Endothelial cell of umbilical vein (primary cell): Measurements from ENCODE around the gene MDFI. TPM values are rescaled to one million over a fixed set of nuclear protein-coding genes. Genes with fewer than 3 reads are reported as not detected.

Experiments
- BruUV-seq: library from RNA; stranded (reverse); fragments of 400-500 nt; replicated peaks from 2 replicates; lab custom pipeline; 2021; lab: Mats Ljungman, UMichigan
- CTCF ChIA-PET: fragments of 300-600, 350-600 bp; sonication (Branson Sonifier 250); formaldehyde crosslinking; loops from one replicate; lab custom pipeline; 2021; ENCODE audit warnings: antibody characterized with exemption, inconsistent platforms; lab: Charles Lee
- POLR2A ChIA-PET: fragments of 300-600, 350-600 bp; sonication (Branson Sonifier 250); formaldehyde crosslinking; loops from one replicate; lab custom pipeline; 2021; ENCODE audit warnings: antibody characterized with exemption, inconsistent platforms; lab: Charles Lee
- DNase-seq: peaks from one replicate; pipeline ENCODE4 v3.0.0-alpha.2; 2011; ENCODE audit warnings: low read depth, low spot score
- FAIRE-seq: peaks from 2 replicates; lab custom pipeline; 2011; peaks lifted over from hg19 to GRCh38; lab: Jason Lieb, UNC
- H2AFZ ChIP-seq: 2 replicates; pipeline ENCODE4 v1.6.0; 2012; ENCODE audit warnings: low read depth, low read length, control low read depth, inconsistent platforms
- H3K27ac ChIP-seq: 2 replicates; pipeline ENCODE4 v1.5.1; 2011; ENCODE audit warnings: low read depth, mild to moderate bottlenecking, control low read depth, low read length, moderate library complexity; ENCODE audit not compliant: insufficient read depth
- H3K27me3 ChIP-seq, 2 experiments: 2 replicates each; pipeline versions ENCODE4 v1.6.0 to v1.6.1; 2011; ENCODE audit warnings: low read length in 2 of 2, mixed read lengths in 1 of 2; ENCODE audit not compliant: control insufficient read depth in 2 of 2, insufficient read depth in 2 of 2
- H3K36me3 ChIP-seq, 2 experiments: 2 replicates in 1 of 2; 3 replicates in 1 of 2; pipeline ENCODE4 v1.5.1; 2011; ENCODE audit warnings: low read length in 2 of 2, mild to moderate bottlenecking in 1 of 2, moderate library complexity in 1 of 2; ENCODE audit not compliant: control insufficient read depth in 2 of 2, insufficient read depth in 2 of 2; ENCODE audit errors: extremely low read depth in 1 of 2
- H3K4me1 ChIP-seq: 3 replicates; pipeline ENCODE4 v1.5.1; 2011; ENCODE audit warnings: mild to moderate bottlenecking, low read length; ENCODE audit not compliant: control insufficient read depth, insufficient read depth; ENCODE audit errors: extremely low read depth
- H3K4me2 ChIP-seq: 2 replicates; pipeline ENCODE4 v1.6.1; 2011; ENCODE audit warnings: low read length, control low read depth, mixed read lengths; ENCODE audit not compliant: insufficient read depth
- H3K4me3 ChIP-seq, 3 experiments: fragments of 200-600 bp in 1 of 3; sonication (generic), shearing (Covaris generic) in 1 of 3; replicated peaks in 1 of 3; 2 replicates each; pipeline ENCODE4 v1.5.1; 2011 to 2016; ENCODE audit warnings: control low read depth in 3 of 3, low read length in 3 of 3, mild to moderate bottlenecking in 2 of 3, inconsistent platforms in 1 of 3, low read depth in 1 of 3, moderate library complexity in 1 of 3; ENCODE audit not compliant: insufficient read depth in 1 of 3
- H3K79me2 ChIP-seq: 2 replicates; pipeline ENCODE4 v1.6.0; 2012; ENCODE audit warnings: low read length, inconsistent platforms; ENCODE audit not compliant: control insufficient read depth, insufficient read depth
- H3K9ac ChIP-seq: replicated peaks from 2 replicates; pipeline ENCODE3; 2011; ENCODE audit warnings: low read length, control low read depth; ENCODE audit not compliant: insufficient read depth; ENCODE audit errors: extremely low read depth
- H3K9me1 ChIP-seq: replicated peaks from 3 replicates; pipeline ENCODE4 v1.6.0; 2011; ENCODE audit warnings: mild to moderate bottlenecking, low read length; ENCODE audit not compliant: control insufficient read depth, insufficient read depth; ENCODE audit errors: extremely low read depth
- H3K9me3 ChIP-seq: replicated peaks from 2 replicates; pipeline ENCODE4 v1.5.1; 2012; ENCODE audit warnings: low read length, inconsistent platforms; ENCODE audit not compliant: control insufficient read depth, insufficient read depth
- H4K20me1 ChIP-seq: replicated peaks from 2 replicates; pipeline ENCODE3; 2011; ENCODE audit warnings: mild to moderate bottlenecking, low read length; ENCODE audit not compliant: control insufficient read depth, insufficient read depth; ENCODE audit errors: extremely low read depth
- EZH2 ChIP-seq: IDR thresholded peaks from 2 replicates; pipeline ENCODE4 v1.6.1; 2012; ENCODE audit warnings: borderline replicate concordance, low read depth, mild to moderate bottlenecking, moderate library complexity, low read length, inconsistent platforms; ENCODE audit not compliant: severe bottlenecking
- FOS ChIP-seq: IDR thresholded peaks from 2 replicates; pipeline ENCODE4 v1.6.1; 2011; ENCODE audit warnings: mild to moderate bottlenecking, low read length, moderate library complexity, borderline replicate concordance; ENCODE audit not compliant: insufficient read depth
- GATA2 ChIP-seq: IDR thresholded peaks from 2 replicates; pipeline ENCODE4 v1.7.0; 2011; ENCODE audit warnings: low read depth, mild to moderate bottlenecking, moderate library complexity, mixed read lengths, low read length; ENCODE audit not compliant: insufficient read length, insufficient read depth
- JUN ChIP-seq: IDR thresholded peaks from 2 replicates; pipeline ENCODE4 v1.6.1; 2011; ENCODE audit warnings: borderline replicate concordance, low read depth; ENCODE audit not compliant: insufficient read length, insufficient read depth
- MYC ChIP-seq: IDR thresholded peaks from one replicate; pipeline ENCODE4 v1.6.1; 2011; ENCODE audit warnings: mild to moderate bottlenecking, low read depth, low read length
- POLR2A ChIP-seq: IDR thresholded peaks from 2 replicates; pipeline ENCODE4 v1.6.1; 2012; ENCODE audit warnings: low read depth, mild to moderate bottlenecking, control low read depth, low read length
- POLR2AphosphoS5 ChIP-seq: IDR thresholded peaks from 2 replicates; pipeline ENCODE4 v1.6.1; 2012; ENCODE audit warnings: low read depth, mild to moderate bottlenecking, control low read depth, low read length, moderate library complexity; ENCODE audit not compliant: insufficient read depth
- dilution Hi-C: fragments of 300-500 bp; cut with MboI; formaldehyde crosslinking; loops from one replicate; pipeline ENCODE4 v1.15.0; 2019; ENCODE audit warnings: low sequenced_read_pairs; ENCODE audit not compliant: extremely low pct_ligation_motif_present
- intact Hi-C: fragments of 100-400 bp; cut with micrococcal nuclease; formaldehyde crosslinking; loops from one replicate; pipeline ENCODE4 v1.10.0; 2022
- polyA plus RNA-seq, 4 experiments: library from polyadenylated mRNA; depleted of rRNA in 3 of 4; stranded (reverse) in 3 of 4; unstranded in 1 of 4; fragments of >200 nt; gene quantifications; 2 replicates each; pipeline versions ENCODE4 v1.2.1 to v1.2.3, GENCODE V29; 2011 to 2012; ENCODE audit warnings: missing spikeins in 1 of 4
- total RNA-seq: library from RNA; stranded (reverse); gene quantifications from 2 replicates; pipeline ENCODE4 v1.2.3, GENCODE V29; 2021
- TF ChIP-seq, protein P1 (sequence below): IDR thresholded peaks from 2 replicates; pipeline ENCODE4 v1.6.1; 2011; ENCODE audit not compliant: insufficient read depth, insufficient read length
- TF ChIP-seq, protein P2 (sequence below), 2 donors: IDR thresholded peaks; 1 replicate in 1 of 2; 2 replicates in 1 of 2; pipeline ENCODE4 v1.5.1; 2011; ENCODE audit warnings: low read length in 2 of 2, mild to moderate bottlenecking in 2 of 2, moderate library complexity in 2 of 2, control low read depth in 1 of 2, inconsistent platforms in 1 of 2, low read depth in 1 of 2; ENCODE audit not compliant: insufficient read depth in 1 of 2; ENCODE audit errors: extremely low read depth in 1 of 2

MDFI gene
- total and polyA plus RNA-seq, 2 donors (not counting 3 experiments of a cell fraction or from before 2014, with no cell fraction given) = 32.4 to 74.1 TPM

DNA sequence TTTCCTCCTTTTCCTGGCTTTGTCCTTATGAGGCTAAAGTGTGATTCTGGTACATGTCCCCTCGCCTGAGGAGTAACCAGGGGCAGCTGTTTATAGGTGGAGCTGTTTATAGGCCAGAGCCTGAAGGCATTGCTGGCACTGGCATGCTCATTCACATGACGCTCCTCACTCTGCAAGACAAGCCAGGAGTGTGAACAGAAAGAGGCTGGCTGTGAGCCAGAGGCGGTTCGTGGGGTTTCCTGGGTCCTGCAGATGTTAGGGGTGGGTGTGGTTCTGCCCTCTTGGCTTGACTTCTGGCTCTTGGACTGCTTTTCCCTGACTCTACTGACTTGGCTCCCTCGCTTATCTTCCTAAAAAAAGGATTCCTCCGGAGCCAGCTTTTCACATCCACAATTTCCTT is 12.8 kb upstream of the MDFI start:
- FAIRE-seq = no peak
- TF ChIP-seq GATA2 (no peak), EZH2 (no peak), POLR2A (no peak), POLR2AphosphoS5 (no peak), JUN (no peak), FOS (no peak), MYC (no peak)
- TF ChIP-seq, protein P1, sequence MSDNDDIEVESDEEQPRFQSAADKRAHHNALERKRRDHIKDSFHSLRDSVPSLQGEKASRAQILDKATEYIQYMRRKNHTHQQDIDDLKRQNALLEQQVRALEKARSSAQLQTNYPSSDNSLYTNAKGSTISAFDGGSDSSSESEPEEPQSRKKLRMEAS = no peak
- TF ChIP-seq, protein P2, sequence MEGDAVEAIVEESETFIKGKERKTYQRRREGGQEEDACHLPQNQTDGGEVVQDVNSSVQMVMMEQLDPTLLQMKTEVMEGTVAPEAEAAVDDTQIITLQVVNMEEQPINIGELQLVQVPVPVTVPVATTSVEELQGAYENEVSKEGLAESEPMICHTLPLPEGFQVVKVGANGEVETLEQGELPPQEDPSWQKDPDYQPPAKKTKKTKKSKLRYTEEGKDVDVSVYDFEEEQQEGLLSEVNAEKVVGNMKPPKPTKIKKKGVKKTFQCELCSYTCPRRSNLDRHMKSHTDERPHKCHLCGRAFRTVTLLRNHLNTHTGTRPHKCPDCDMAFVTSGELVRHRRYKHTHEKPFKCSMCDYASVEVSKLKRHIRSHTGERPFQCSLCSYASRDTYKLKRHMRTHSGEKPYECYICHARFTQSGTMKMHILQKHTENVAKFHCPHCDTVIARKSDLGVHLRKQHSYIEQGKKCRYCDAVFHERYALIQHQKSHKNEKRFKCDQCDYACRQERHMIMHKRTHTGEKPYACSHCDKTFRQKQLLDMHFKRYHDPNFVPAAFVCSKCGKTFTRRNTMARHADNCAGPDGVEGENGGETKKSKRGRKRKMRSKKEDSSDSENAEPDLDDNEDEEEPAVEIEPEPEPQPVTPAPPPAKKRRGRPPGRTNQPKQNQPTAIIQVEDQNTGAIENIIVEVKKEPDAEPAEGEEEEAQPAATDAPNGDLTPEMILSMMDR (IDR thresholded peaks at IDR 0.05; ENCODE audit: extremely low read depth in 1 of 2, insufficient read depth in 1 of 2, low read depth in 1 of 2, low read length in 2 of 2) = no peak
- Histone ChIP-seq H3K4me2 (peak overlapping the region; percentile 20), H3K4me1 (peaks cover 25% of the 10 kb centered on the region), H3K27me3 (peaks cover 0 to under 1% of the 10 kb centered on the region in 2 experiments), H3K27ac (no peak overlapping the region), H2AFZ (no peak overlapping the region), H3K79me2 (no peaks in the 10 kb centered on the region), H3K4me3 (no peak overlapping the region), H3K9ac (no peak overlapping the region), H3K36me3 (no peaks in the 10 kb centered on the region), H3K9me1 (no peaks in the 10 kb centered on the region), H3K9me3 (no peaks in the 10 kb centered on the region), H4K20me1 (no peaks in the 10 kb centered on the region)
- dilution Hi-C loops = no loop called here
- intact Hi-C loops = no loop called here
- CTCF ChIA-PET = interaction anchor here (2.9 kb wide), 1 partner anchor 22 kb away, joined by 20 read pairs; no protein-coding TSS in a partner anchor
- POLR2A ChIA-PET = no interaction called here
- BruUV-seq = no TSS peak
- DNase-seq = no peak
